C4-2B (cell line): ENCODE results near the gene JAZF1.

Experiments
- ZFX ChIP-seq: fragments of 450-650 bp; IDR thresholded peaks from 2 replicates; pipeline ENCODE4 v1.6.1; 2017
- TF ChIP-seq, protein P1 (sequence below): fragments of 450-650 bp; conservative IDR thresholded peaks from 2 replicates; pipeline ENCODE4 v1.5.1; 2017; ENCODE audit warnings: mild to moderate bottlenecking

- TF ChIP-seq, protein P1, sequence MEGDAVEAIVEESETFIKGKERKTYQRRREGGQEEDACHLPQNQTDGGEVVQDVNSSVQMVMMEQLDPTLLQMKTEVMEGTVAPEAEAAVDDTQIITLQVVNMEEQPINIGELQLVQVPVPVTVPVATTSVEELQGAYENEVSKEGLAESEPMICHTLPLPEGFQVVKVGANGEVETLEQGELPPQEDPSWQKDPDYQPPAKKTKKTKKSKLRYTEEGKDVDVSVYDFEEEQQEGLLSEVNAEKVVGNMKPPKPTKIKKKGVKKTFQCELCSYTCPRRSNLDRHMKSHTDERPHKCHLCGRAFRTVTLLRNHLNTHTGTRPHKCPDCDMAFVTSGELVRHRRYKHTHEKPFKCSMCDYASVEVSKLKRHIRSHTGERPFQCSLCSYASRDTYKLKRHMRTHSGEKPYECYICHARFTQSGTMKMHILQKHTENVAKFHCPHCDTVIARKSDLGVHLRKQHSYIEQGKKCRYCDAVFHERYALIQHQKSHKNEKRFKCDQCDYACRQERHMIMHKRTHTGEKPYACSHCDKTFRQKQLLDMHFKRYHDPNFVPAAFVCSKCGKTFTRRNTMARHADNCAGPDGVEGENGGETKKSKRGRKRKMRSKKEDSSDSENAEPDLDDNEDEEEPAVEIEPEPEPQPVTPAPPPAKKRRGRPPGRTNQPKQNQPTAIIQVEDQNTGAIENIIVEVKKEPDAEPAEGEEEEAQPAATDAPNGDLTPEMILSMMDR, result no peak
- TF ChIP-seq ZFX, result no peak
Measured at GRCh38 chr7:28173531-28173930, 7.1 kb downstream of the JAZF1 start.
